SU-DHL-6 (cell line): ENCODE results near the gene NTNG1.

Experiments used
- CTCF ChIP-seq: fragments of 200-600 bp; sonication (generic); IDR thresholded peaks from one replicate; pipeline ENCODE4 v1.5.1; 2017; ENCODE audit warnings: antibody characterized with exemption, mild to moderate bottlenecking, low read length, moderate library complexity; ENCODE audit not compliant: insufficient read depth, poor library complexity, severe bottlenecking
- EZH2phosphoT487 ChIP-seq: fragments of 200-600 bp; sonication (generic), shearing (Covaris generic); conservative IDR thresholded peaks from 2 replicates; pipeline ENCODE4 v1.6.1; 2018; ENCODE audit warnings: mild to moderate bottlenecking, antibody characterized with exemption, low read length, moderate library complexity, mixed read lengths

- no peak for TF ChIP-seq CTCF
- TF ChIP-seq EZH2phosphoT487, result no peak
These were observed 317.1 kb downstream of the NTNG1 start for GRCh38 chr1:107457989-107458388.
